ENCODE data around the gene CIAO1.

DNA sequence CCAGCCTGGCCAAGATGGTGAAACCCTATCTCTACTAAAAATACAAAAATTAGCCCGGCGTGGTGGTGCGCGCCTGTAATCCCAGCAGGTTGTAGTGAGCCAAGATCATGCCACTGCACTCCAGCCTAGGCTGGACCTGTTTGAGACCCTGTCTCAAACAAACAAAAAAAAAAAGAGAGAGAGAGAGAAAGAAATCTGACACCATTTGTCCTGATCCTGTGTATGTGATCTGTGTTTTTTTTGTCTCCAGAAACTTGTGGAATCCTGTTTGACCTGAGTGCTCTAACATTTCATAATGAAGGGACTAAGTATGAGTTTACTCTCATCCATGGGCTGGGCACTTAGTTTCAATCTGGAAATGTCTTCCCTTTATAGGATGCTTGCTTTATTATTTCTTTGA lies 52.7 kb downstream of the CIAO1 start:
- TF ChIP-seq POLR2A (IDR thresholded peaks at IDR 0.05) (no peak), POLR2AphosphoS5 (IDR thresholded peaks at IDR 0.05) (no peak)

All from sigmoid colon (tissue), 4 donors.